GM19238 (cell line): ENCODE measurements around the gene ADPRS.

Experiments used
- DNase-seq: peaks from one replicate; pipeline ENCODE4 v3.0.0; 2011; ENCODE audit warnings: low spot score; ENCODE audit not compliant: insufficient read length

ADPRS gene

GRCh38 chr1:36108314-36108713 is 19.6 kb downstream of the ADPRS start:
- DNase-seq: no peak

- DNase-seq: no peak
These were observed 20.5 kb downstream of the ADPRS start for GRCh38 chr1:36109041-36109679.

- DNase-seq: no peak
These were observed 22.5 kb downstream of the ADPRS start for GRCh38 chr1:36111151-36111550.

GRCh38 chr1:36112823-36113222 is 24.1 kb downstream of the ADPRS start:
- no peak for DNase-seq

- no peak for DNase-seq
These were observed 25.7 kb downstream of the ADPRS start for GRCh38 chr1:36114371-36114770.

GRCh38 chr1:36115200-36115669 is 26.5 kb downstream of the ADPRS start:
- no peak for DNase-seq

GRCh38 chr1:36115931-36116330 is 27.2 kb downstream of the ADPRS start:
- no peak for DNase-seq

GRCh38 chr1:36116901-36117300 is 28.2 kb downstream of the ADPRS start:
- DNase-seq: no peak

GRCh38 chr1:36118447-36119204 is 29.9 kb downstream of the ADPRS start:
- no peak for DNase-seq

GRCh38 chr1:36119456-36119855 is 30.8 kb downstream of the ADPRS start:
- DNase-seq: no peak

- no peak for DNase-seq
These were observed 33.7 kb downstream of the ADPRS start for GRCh38 chr1:36122062-36123030.

GRCh38 chr1:36123356-36123755 is 34.7 kb downstream of the ADPRS start:
- DNase-seq: peak; percentile 47

- no peak for DNase-seq
These were observed 35.9 kb downstream of the ADPRS start for GRCh38 chr1:36124404-36125128.

GRCh38 chr1:36125129-36125991 is 36.7 kb downstream of the ADPRS start, which contains the start of gene COL8A2:
TSS of gene COL8A2 (minus strand) at chr1:36125222. CDS start at chr1:36100242, 24,980 bp downstream.
- no peak for DNase-seq

GRCh38 chr1:36126005-36126716 is 37.5 kb downstream of the ADPRS start:
- no peak for DNase-seq

GRCh38 chr1:36126797-36127500 is 38.3 kb downstream of the ADPRS start:
- no peak for DNase-seq

GRCh38 chr1:36128126-36128904 is 39.6 kb downstream of the ADPRS start:
- no peak for DNase-seq

GRCh38 chr1:36128905-36129206 is 40.2 kb downstream of the ADPRS start:
- no peak for DNase-seq
